ENCODE data around the gene ACOX1. TPM values are rescaled to one million over a fixed set of nuclear protein-coding genes. Genes with fewer than 3 reads are reported as not detected.

Gene ACOX1
- total RNA-seq, 3 donors from 2014 or later (not counting 1 experiment from before 2014, with no cell fraction given), result 22.8 to 48.2 (median 28.2) TPM

GRCh38 chr17:75959839-75960511 lies 19.0 kb downstream of the ACOX1 start:
- Histone ChIP-seq H3K27me3 (ENCODE audit: control insufficient read depth, insufficient read depth, low read length) (no peaks in the 10 kb centered on the region), H3K36me3 (ENCODE audit: control insufficient read depth, insufficient read depth, low read length) (peaks cover 17% of the 10 kb centered on the region), H3K4me3 (ENCODE audit: low read length) (no peak overlapping the region), H3K27ac (ENCODE audit: low read length) (no peak overlapping the region), H3K4me1 (ENCODE audit: control insufficient read depth, insufficient read depth, low read length) (peaks cover 3% of the 10 kb centered on the region), H3K9me3 (ENCODE audit: control insufficient read depth, insufficient read depth, low read length) (no peaks in the 10 kb centered on the region)
- DNase-seq (no peak), ATAC-seq (no peak)
- H3K9me3 Mint-ChIP-seq, result no peaks in the 10 kb centered on the region
- no peaks in the 10 kb centered on the region for H3K36me3 Mint-ChIP-seq
- peaks cover 0 to 5% of the 10 kb centered on the region in 2 donors for H3K4me1 Mint-ChIP-seq
- H3K27me3 Mint-ChIP-seq (ENCODE audit: low read depth in 2 of 2), result no peaks in the 10 kb centered on the region
- H3K27ac Mint-ChIP-seq, result no peak overlapping the region
- no peak for TF ChIP-seq CTCF (IDR thresholded peaks at IDR 0.05)
- no peak overlapping the region for H3K4me3 Mint-ChIP-seq
- intact Hi-C loops (cut with micrococcal nuclease), result no loop called here
- WGBS (ENCODE audit: insufficient coverage), result 98% methylated on average over 10 of the region's 11 CpGs

GRCh38 chr17:75959051-75959838 lies 19.7 kb downstream of the ACOX1 start:
- TF ChIP-seq CTCF (IDR thresholded peaks at IDR 0.05), result no peak
- H3K27ac Mint-ChIP-seq, result no peak overlapping the region
- Histone ChIP-seq H3K4me1 (ENCODE audit: control insufficient read depth, insufficient read depth, low read length) (peaks cover 3% of the 10 kb centered on the region), H3K9me3 (ENCODE audit: control insufficient read depth, insufficient read depth, low read length) (no peaks in the 10 kb centered on the region), H3K4me3 (ENCODE audit: low read length) (no peak overlapping the region), H3K27ac (ENCODE audit: low read length) (no peak overlapping the region), H3K36me3 (ENCODE audit: control insufficient read depth, insufficient read depth, low read length) (peaks cover 19% of the 10 kb centered on the region), H3K27me3 (ENCODE audit: control insufficient read depth, insufficient read depth, low read length) (no peaks in the 10 kb centered on the region)
- peaks cover 0 to 5% of the 10 kb centered on the region in 2 donors for H3K4me1 Mint-ChIP-seq
- H3K4me3 Mint-ChIP-seq, result no peak overlapping the region
- intact Hi-C loops (cut with micrococcal nuclease), result no loop called here
- H3K36me3 Mint-ChIP-seq, result no peaks in the 10 kb centered on the region
- 89% methylated on average over 8 of the region's 8 CpGs for WGBS (ENCODE audit: insufficient coverage)
- H3K9me3 Mint-ChIP-seq, result no peaks in the 10 kb centered on the region
- ATAC-seq (no peak), DNase-seq (no peak)
- H3K27me3 Mint-ChIP-seq (ENCODE audit: low read depth in 2 of 2), result no peaks in the 10 kb centered on the region

- Mint-ChIP-seq H3K9me3 (no peaks in the 10 kb centered on the region), H3K27me3 (ENCODE audit: low read depth in 2 of 2) (no peaks in the 10 kb centered on the region), H3K36me3 (peaks cover 19% of the 10 kb centered on the region), H3K4me3 (no peak overlapping the region), H3K27ac (no peak overlapping the region), H3K4me1 (no peaks in the 10 kb centered on the region)
- Histone ChIP-seq H3K27ac (ENCODE audit: low read length) (no peak overlapping the region), H3K4me1 (ENCODE audit: control insufficient read depth, insufficient read depth, low read length) (no peaks in the 10 kb centered on the region), H3K27me3 (ENCODE audit: control insufficient read depth, insufficient read depth, low read length) (no peaks in the 10 kb centered on the region), H3K36me3 (ENCODE audit: control insufficient read depth, insufficient read depth, low read length) (peaks cover 59% of the 10 kb centered on the region), H3K9me3 (ENCODE audit: control insufficient read depth, insufficient read depth, low read length) (no peaks in the 10 kb centered on the region), H3K4me3 (ENCODE audit: low read length) (no peak overlapping the region)
- intact Hi-C loops (cut with micrococcal nuclease), result no loop called here
- ATAC-seq (peak in 1 of 3 donors; percentile 73), DNase-seq (no peak)
- TF ChIP-seq CTCF (IDR thresholded peaks at IDR 0.05), result no peak
- WGBS (ENCODE audit: insufficient coverage), result 80% methylated on average over 8 of the region's 8 CpGs
These were observed 28.0 kb downstream of the ACOX1 start for GRCh38 chr17:75950855-75951554.
